NCI-H446 treated with DMSO at 0.1 percent for 48 hours (cell line): ENCODE results near the gene MFAP4.

Experiments used
- DNase-seq: peaks from one replicate; lab custom pipeline; 2025; lab: John Stamatoyannopoulos, UW

The MFAP4 gene

DNA sequence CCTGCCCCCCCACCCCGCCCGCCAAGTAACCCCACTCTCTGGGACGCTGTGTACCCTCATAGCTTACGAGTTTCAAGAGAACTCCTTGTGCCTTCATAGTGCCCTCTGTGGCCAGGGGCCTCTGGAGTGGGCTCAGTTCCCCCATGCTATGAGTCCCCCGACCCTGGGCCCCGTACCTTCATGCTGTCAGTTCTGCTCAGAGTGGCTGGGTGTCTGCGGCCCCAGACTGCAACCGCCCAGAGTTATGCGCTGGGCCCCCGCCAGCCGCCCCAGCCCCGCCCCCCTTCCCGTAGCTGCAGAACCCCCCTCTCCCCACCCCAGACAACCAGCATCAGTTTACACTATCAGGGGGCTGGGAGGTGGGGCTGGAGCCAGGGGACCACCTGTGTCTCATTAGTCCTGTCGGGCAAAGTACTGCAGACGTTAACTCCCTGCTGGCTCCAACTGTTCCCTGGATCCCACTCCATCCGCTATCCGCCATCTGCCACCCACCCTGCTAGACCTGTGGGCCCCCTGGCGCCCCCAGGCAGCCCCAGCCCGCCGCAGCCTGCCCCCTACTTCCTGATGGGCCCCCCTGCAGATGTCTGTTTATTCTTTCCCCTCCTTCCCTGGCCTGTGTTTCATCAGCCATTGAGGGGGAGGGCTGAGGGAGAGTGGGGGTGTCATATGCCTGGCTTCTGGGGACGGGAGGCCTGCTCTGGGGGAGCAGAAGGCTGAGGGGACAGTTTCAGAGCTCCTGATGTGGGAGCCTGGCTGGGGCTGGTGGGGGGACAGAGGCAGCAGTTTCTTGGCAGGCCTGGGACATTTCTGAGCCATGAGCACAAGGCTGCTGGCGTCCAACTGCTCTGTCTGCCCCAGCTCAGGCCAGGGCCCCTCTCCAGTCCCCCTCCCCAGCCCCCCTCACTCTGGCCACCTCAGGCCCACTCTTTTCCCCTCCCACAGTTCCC, at the start of gene MFAP4:
Gene MFAP4 (minus strand): TSS at position 217 of the 947 bp plus-strand sequence. CDS start 35 bp downstream, at position 182.
- peak; percentile 99 for DNase-seq

- DNase-seq, result no peak
Measured at GRCh38 chr17:19433727-19434340, 46.8 kb upstream of the MFAP4 start.

DNA sequence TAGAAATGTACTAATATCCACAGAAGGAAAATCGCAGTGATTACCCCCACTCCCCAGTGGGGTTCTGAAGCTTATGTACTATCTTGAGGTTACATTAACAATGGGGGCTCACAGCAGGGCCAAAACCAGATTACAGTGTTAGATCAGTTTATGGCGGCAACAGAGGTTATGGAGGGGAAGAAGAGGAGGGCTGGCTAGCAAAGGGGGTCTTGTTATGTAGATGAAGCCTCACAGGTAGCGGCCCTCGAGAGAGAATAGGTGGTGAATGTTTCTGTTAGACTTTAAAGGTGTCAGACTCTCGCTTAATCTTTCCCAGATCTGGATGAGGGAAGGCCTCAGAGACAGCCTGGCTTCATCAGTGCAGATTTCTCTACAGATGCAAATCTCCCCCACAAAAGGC, 46.3 kb upstream of the MFAP4 start:
- DNase-seq, result no peak

- DNase-seq, result no peak
Measured at GRCh38 chr17:19431691-19432090, 44.7 kb upstream of the MFAP4 start.

DNA sequence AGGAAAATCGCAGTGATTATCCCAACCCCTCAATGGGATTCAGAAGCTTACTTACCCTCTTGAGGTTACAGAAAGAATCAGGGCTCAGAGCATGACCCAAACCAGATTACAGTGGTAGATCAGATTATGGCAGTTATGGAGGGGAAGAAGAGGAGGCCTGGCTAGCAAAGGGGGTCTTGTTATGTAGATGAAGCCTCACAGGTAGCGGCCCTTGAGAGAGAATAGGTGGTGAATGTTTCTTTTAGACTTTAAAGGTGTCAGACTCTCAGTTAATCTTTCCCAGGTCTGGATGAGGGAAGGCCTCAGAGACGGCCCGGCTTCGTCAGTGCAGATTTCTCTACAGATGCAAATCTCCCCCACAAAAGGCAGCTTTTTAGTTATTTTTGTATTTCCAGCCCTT, 39.6 kb upstream of the MFAP4 start:
- DNase-seq, result no peak

DNA sequence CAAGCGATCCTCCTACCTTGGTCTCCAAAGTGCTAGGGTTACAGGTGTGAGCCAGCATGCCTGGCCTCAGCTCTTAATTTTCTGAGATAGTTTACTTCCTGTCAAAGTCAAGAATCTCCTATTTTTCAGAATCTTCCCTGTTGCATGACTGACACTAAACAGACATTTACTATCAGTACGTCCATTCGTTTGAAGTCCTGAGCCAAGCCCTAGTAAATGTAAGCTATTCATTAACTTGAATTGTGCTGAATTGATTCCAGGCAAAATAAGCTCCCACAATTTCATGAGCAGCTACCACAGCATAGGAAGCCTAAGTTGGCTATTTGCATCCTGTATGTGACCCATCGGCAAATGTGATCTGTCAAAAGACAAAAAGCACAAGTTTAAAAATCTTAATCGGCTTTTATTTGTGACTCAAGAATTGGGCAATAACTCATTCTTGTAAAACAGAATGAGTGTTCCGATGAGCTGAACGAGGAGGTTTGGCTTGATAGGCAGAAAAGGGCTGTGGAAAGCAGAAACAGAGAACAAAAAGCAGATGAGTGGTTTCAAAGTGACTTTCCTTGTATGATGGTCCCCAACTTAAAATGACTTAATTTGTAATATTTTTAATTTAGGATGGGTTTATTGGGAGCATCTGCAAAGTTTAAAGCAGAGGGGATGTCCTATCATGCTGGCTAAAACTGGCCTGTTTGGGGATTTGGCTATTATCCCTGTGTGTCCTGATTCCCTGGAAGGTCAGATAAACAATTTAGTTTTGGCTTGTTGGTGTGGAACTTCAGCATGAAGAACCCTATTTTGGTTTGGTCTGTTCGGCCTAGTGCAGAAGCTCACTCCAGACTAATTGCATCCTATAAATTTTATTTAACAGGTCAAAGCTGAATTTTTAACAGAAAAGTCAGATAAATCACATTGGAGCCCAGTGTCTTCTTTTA, 38.2 kb upstream of the MFAP4 start:
- no peak for DNase-seq

- DNase-seq, result no peak
Measured at GRCh38 chr17:19421926-19422325, 34.9 kb upstream of the MFAP4 start.

DNA sequence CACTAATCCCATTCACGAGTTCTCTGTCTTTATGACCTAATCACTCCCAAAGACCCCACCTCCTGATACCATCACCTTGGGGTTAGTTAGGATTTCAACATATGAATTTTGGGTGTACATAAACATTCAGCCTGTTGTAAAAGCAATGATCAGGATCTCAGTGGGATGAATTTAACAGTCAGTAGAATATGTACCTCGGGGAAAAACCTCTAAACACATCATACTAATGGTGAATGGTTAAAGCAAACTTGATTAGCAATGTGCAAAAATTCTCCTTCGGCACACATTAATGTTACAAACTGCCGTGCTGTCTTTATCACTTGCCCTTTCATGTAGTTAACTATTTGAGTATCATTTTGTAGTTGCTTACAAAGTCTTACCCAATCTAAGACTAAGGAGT, 34.2 kb upstream of the MFAP4 start:
- DNase-seq, result no peak

- DNase-seq, result no peak
Measured at GRCh38 chr17:19418251-19418992, 31.4 kb upstream of the MFAP4 start.

GRCh38 chr17:19417611-19418010, 30.6 kb upstream of the MFAP4 start:
- no peak for DNase-seq

DNA sequence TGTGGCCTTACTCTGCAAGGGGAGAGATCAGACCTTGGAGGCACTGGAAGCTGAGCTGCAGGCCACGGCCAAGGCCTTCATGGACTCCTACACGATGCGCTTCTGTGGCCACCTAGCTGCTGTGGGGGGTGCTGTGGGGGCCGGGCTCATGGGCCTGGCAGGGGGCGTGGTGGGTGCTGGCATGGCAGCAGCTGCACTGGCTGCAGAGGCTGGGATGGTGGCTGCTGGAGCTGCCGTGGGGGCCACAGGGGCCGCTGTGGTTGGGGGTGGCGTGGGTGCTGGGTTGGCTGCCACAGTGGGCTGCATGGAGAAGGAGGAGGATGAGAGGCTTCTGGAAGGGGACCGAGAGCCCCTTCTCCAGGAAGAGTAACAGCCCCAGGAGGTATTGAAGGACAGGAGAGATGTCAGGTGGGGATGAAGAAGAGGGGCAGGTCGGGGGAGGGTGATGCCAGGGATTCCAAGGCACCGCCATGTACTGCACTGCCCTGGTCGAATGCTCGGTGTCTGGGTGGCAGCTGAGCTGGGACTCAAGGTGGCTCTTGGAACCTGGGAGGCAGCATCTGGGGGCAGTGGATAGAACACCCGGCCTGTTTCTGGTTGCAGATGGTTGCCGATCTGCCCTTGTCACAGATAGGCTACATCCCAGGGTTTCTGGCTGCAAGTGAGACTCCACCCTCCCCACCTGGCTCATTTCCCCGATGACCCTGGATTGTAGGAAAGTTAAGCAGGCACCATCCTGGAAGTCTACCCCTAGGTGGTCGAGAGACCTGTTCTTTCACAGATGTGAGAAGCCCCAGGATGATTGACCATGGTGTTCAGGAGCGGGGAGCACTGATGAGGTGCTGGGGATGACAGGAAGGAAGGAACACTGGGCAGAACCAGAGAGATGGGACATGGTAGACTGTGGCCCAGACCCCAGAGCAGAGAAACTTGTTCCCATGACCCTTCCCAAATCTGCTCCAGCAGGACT, 29.1 kb upstream of the MFAP4 start:
- no peak for DNase-seq

DNA sequence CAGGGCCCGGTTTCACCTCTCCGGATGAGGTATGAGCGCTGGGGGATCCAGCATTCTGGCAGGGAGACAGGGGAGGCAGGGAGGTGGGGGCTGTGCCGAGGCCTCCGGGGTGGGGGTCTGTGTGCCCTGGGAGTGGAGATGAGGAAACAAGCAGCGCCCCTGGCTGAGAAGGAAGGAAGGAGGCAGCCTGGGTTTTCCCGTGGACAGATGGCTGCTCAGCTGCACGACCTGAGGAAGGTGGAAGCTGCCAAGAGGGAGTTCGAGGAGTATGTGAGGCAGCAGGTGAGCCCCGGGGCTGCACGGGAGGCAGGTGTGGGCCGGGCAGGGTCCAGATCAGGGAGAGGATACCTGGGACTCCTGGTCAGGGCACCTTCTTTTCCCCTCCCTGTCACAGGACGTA, 28.3 kb upstream of the MFAP4 start:
- no peak for DNase-seq

DNA sequence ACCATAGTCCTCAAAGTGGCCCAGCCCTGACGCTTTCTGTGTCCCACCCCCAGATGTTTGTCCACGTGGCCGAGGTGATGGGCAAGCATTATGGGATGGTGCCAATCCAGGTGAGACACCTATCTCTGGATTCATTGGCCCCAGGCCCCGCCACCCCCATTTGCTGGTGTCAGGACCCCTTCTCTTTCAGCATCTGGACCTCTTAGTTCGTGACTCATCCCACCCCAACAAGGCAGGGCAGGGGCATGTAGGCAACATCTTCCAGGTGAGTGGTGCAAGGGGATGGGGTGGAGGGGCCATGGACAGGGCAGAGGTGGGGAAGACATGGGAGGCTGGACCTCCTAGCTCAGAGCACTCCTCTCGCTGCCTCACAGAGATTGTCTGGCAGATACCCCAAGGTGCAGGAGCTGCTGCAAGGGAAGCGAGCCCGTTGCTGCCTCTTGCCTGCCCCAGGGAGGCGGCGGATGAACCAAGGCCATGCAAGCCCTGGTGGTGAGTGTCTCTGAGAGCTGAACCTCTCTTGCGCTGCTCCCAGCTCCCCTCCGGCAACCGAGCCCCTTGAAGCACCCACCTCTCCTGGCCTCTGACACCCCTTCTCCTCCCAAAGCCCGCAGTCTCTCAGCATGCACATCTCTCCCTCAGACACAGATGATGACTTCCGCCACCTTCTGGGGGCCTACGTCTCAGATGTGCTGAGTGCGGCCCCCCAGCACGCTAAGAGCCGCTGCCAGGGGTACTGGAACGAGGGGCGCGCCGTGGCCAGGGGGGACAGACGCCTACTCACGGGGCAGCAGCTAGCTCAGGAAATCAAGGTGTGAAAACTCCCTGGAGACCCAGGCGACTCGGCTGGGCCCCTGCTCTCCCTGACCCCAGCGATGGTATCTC, 27.6 kb upstream of the MFAP4 start:
- DNase-seq, result no peak

GRCh38 chr17:19413761-19414160, 26.8 kb upstream of the MFAP4 start:
- no peak for DNase-seq

GRCh38 chr17:19412984-19413383, 26.0 kb upstream of the MFAP4 start:
- no peak for DNase-seq

GRCh38 chr17:19412510-19412909, 25.5 kb upstream of the MFAP4 start:
- no peak for DNase-seq

GRCh38 chr17:19411631-19412030, 24.6 kb upstream of the MFAP4 start:
- no peak for DNase-seq

- DNase-seq, result no peak
Measured at GRCh38 chr17:19410875-19411620, 24.1 kb upstream of the MFAP4 start, which contains the start of gene RNF112. RNF112 (plus strand) TSS chr17:19411232; CDS start chr17:19411409, 177 bp downstream.
